PFSK-1 (cell line): ENCODE data around the gene RNMT.

Experiments
- FOXP2 ChIP-seq: optimal IDR thresholded peaks from 2 replicates; pipeline ENCODE3; 2011; ENCODE audit warnings: borderline replicate concordance, control low read depth, inconsistent platforms; ENCODE audit not compliant: insufficient read depth; ENCODE audit errors: extremely low read length, extremely low read depth
- POLR2AphosphoS5 ChIP-seq: IDR thresholded peaks from 2 replicates; pipeline ENCODE4 v1.6.1; 2012; ENCODE audit warnings: low read depth, mild to moderate bottlenecking, control low read depth, low read length, moderate library complexity
- REST ChIP-seq, 2 experiments: IDR thresholded peaks; 2 replicates each; pipeline versions ENCODE4 v1.6.1 to v1.8.0; 2011 to 2012; ENCODE audit warnings: low read depth in 2 of 2, low read length in 2 of 2, control low read depth in 1 of 2, inconsistent platforms in 1 of 2, mild to moderate bottlenecking in 1 of 2, moderate library complexity in 1 of 2; ENCODE audit not compliant: insufficient read depth in 1 of 2
- SIN3A ChIP-seq: IDR thresholded peaks from 2 replicates; pipeline ENCODE4 v1.6.1; 2012; ENCODE audit warnings: mild to moderate bottlenecking, low read length, moderate library complexity, borderline replicate concordance; ENCODE audit not compliant: insufficient read depth
- TAF1 ChIP-seq: IDR thresholded peaks from 2 replicates; pipeline ENCODE4 v1.6.1; 2012; ENCODE audit warnings: low read length, control low read depth, borderline replicate concordance; ENCODE audit not compliant: insufficient read depth

RNMT gene

DNA sequence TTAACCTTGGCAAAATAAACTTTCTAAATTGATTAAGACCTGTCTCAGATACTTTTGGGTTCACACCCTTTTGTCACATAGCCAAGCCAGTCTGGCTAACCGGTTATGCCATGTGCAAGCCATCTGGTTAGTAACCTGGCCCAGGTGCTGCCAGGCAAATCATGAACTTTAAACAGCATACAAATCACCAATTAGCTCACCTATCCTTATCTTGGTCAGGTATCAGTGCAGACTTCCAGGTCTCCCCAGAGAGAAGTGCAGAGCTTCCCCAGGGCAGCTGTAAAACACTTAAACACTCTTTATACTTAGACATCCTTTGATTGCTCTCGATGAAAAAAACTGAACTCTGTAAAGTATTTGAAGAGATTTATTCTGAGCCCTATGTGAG lies 82.6 kb downstream of the RNMT start:
- no peak for TF ChIP-seq TAF1
- no peak for TF ChIP-seq FOXP2
- TF ChIP-seq REST (IDR thresholded peaks at IDR 0.05; ENCODE audit: insufficient read depth in 1 of 2, low read depth in 2 of 2, low read length in 2 of 2) = no peak
- TF ChIP-seq SIN3A = no peak
- TF ChIP-seq POLR2AphosphoS5 = no peak

- TF ChIP-seq POLR2AphosphoS5 (no peak), SIN3A (no peak), FOXP2 (no peak), REST (IDR thresholded peaks at IDR 0.05; ENCODE audit: insufficient read depth in 1 of 2, low read depth in 2 of 2, low read length in 2 of 2) (no peak), TAF1 (no peak)
These were observed 83.2 kb downstream of the RNMT start for GRCh38 chr18:13809531-13810255.

- no peak for TF ChIP-seq TAF1
- TF ChIP-seq SIN3A = no peak
- TF ChIP-seq FOXP2 = no peak
- no peak for TF ChIP-seq REST (IDR thresholded peaks at IDR 0.05; ENCODE audit: insufficient read depth in 1 of 2, low read depth in 2 of 2, low read length in 2 of 2)
- TF ChIP-seq POLR2AphosphoS5 = no peak
These were observed 84.5 kb downstream of the RNMT start for GRCh38 chr18:13810950-13811485.

DNA sequence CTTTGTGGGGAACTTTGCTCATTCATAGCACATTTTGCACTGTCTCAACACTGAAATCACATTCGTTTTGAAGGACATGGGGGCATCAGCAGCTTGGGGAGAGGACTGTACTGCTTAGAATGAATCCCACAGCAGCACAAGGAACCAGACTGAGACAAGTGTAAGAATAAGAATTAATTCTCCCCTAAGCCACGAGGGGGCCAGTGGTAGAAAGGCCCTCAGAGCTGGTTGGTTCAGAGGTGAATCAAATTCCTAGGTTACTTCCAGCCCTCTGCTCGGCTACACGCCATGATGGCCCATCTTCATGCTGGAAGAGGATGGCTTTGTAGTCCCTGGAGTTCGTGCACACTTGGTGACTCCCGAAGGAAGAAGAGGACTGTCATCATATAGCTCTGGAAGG lies 85.5 kb downstream of the RNMT start:
- TF ChIP-seq FOXP2 (no peak), REST (IDR thresholded peaks at IDR 0.05; ENCODE audit: insufficient read depth in 1 of 2, low read depth in 2 of 2, low read length in 2 of 2) (no peak), SIN3A (no peak), POLR2AphosphoS5 (no peak), TAF1 (no peak)

- TF ChIP-seq POLR2AphosphoS5 = no peak
- no peak for TF ChIP-seq SIN3A
- TF ChIP-seq FOXP2 = no peak
- TF ChIP-seq TAF1 = no peak
These were observed 86.9 kb downstream of the RNMT start for GRCh38 chr18:13813271-13813849.
